ENCODE measurements around the gene SPANXN2. TPM values are rescaled to one million over a fixed set of nuclear protein-coding genes. Genes with fewer than 3 reads are reported as not detected.

The SPANXN2 gene
- total RNA-seq, 1 donor = not detected

DNA sequence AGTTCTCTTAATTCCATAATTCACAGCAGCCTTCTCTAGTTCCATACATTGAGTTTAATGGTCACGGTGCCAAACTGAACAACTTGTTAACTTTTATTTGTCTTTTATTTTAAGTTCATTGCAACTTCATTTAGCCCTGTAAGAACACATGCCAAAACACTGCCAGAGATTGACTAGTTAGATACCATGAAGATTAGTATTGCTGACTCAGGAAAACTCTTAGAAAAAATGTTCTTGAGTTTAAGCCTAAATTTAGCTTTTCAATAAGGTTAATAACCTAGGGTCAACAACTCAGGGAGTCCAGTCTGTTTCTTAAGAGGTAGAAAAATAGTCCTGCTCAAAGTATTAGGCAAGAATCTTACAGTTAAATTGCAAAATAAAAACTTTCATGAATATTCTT, 25.7 kb downstream of the SPANXN2 start:
- H3K4me2 ChIP-seq (ENCODE audit: insufficient read depth, low read length) = no peak overlapping the region
- TF ChIP-seq, protein P1, sequence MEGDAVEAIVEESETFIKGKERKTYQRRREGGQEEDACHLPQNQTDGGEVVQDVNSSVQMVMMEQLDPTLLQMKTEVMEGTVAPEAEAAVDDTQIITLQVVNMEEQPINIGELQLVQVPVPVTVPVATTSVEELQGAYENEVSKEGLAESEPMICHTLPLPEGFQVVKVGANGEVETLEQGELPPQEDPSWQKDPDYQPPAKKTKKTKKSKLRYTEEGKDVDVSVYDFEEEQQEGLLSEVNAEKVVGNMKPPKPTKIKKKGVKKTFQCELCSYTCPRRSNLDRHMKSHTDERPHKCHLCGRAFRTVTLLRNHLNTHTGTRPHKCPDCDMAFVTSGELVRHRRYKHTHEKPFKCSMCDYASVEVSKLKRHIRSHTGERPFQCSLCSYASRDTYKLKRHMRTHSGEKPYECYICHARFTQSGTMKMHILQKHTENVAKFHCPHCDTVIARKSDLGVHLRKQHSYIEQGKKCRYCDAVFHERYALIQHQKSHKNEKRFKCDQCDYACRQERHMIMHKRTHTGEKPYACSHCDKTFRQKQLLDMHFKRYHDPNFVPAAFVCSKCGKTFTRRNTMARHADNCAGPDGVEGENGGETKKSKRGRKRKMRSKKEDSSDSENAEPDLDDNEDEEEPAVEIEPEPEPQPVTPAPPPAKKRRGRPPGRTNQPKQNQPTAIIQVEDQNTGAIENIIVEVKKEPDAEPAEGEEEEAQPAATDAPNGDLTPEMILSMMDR (IDR thresholded peaks at IDR 0.05; ENCODE audit: extremely low read depth, low read depth, low read length) = no peak
- H3K4me3 ChIP-seq (ENCODE audit: insufficient read depth, low read length) = no peak overlapping the region
- no peak overlapping the region for H3K27ac ChIP-seq (ENCODE audit: low read depth, low read length)
- peaks cover 2% of the 10 kb centered on the region for H3K9me3 ChIP-seq (ENCODE audit: low read depth, low read length)
- H3K36me3 ChIP-seq (ENCODE audit: insufficient read depth, low read length) = no peaks in the 10 kb centered on the region
- H3K27me3 ChIP-seq (ENCODE audit: insufficient read depth, low read length) = no peaks in the 10 kb centered on the region
- no peaks in the 10 kb centered on the region for H3K79me2 ChIP-seq (ENCODE audit: insufficient read depth, low read length)
- H2AFZ ChIP-seq (ENCODE audit: low read length) = no peak overlapping the region
- DNase-seq (ENCODE audit: insufficient read length, low spot score, missing footprints) = no peak
- H3K4me1 ChIP-seq (ENCODE audit: insufficient read depth, low read length) = no peaks in the 10 kb centered on the region
- no peaks in the 10 kb centered on the region for H4K20me1 ChIP-seq (ENCODE audit: insufficient read depth, low read length)

DNA sequence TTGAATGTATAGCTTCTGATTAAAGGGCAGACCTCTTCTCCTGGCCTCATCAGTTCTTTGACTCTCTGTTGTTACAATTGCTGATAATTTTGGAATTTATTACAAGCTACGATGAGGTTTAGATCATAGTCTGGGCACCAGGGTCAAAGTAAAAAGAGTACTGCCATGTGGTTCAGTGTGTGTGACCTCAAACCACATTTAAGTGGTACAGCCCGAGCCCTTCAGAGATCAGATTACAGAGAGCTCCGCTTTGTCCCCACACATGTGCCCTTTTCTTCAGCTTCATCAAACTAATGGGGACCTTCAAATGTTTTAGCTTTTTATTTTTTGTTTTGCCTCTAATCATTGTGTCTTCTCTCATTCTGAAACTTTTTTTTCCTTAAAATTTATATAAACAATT, 37.1 kb downstream of the SPANXN2 start:
- no peak overlapping the region for H3K4me2 ChIP-seq (ENCODE audit: insufficient read depth, low read length)
- DNase-seq (ENCODE audit: insufficient read length, low spot score, missing footprints) = no peak
- H3K4me1 ChIP-seq (ENCODE audit: insufficient read depth, low read length) = no peaks in the 10 kb centered on the region

DNA sequence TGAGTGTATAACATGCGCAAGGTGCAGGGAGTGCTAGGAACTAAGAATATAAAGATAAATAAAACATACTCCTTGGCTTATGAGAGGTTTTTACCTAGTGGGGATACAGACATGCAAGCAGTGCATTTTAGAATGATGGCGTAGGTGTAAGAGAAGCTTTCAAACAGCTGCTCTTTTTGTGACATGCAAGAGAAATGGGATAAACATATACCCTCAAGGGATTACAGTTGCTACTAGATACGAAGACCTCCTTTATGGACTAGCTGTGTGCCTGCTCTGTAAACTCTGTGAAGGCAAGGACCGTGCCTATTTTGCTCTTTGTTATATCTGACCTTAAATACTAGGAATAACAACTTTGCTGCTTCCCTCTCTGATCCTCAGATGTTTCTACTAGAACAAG, 45.6 kb downstream of the SPANXN2 start:
- TF ChIP-seq, protein P1 (IDR thresholded peaks at IDR 0.05; ENCODE audit: extremely low read depth, low read depth, low read length) = no peak
- no peaks in the 10 kb centered on the region for H3K36me3 ChIP-seq (ENCODE audit: insufficient read depth, low read length)
- peaks cover 4% of the 10 kb centered on the region for H3K9me3 ChIP-seq (ENCODE audit: low read depth, low read length)
- no peak overlapping the region for H3K4me3 ChIP-seq (ENCODE audit: insufficient read depth, low read length)
- no peak for DNase-seq (ENCODE audit: insufficient read length, low spot score, missing footprints)
- no peaks in the 10 kb centered on the region for H3K79me2 ChIP-seq (ENCODE audit: insufficient read depth, low read length)
- H3K27me3 ChIP-seq (ENCODE audit: insufficient read depth, low read length) = no peaks in the 10 kb centered on the region
- no peaks in the 10 kb centered on the region for H4K20me1 ChIP-seq (ENCODE audit: insufficient read depth, low read length)
- H3K4me1 ChIP-seq (ENCODE audit: insufficient read depth, low read length) = no peaks in the 10 kb centered on the region
- no peak overlapping the region for H3K27ac ChIP-seq (ENCODE audit: low read depth, low read length)
- H2AFZ ChIP-seq (ENCODE audit: low read length) = no peak overlapping the region
- no peak overlapping the region for H3K4me2 ChIP-seq (ENCODE audit: insufficient read depth, low read length)

More for the DNA sequence above, 37.1 kb downstream of the SPANXN2 start:
- Histone ChIP-seq H3K4me3 (ENCODE audit: insufficient read depth, low read length) (no peak overlapping the region), H4K20me1 (ENCODE audit: insufficient read depth, low read length) (no peaks in the 10 kb centered on the region), H3K9me3 (ENCODE audit: low read depth, low read length) (no peaks in the 10 kb centered on the region), H2AFZ (ENCODE audit: low read length) (no peak overlapping the region), H3K79me2 (ENCODE audit: insufficient read depth, low read length) (no peaks in the 10 kb centered on the region), H3K36me3 (ENCODE audit: insufficient read depth, low read length) (no peaks in the 10 kb centered on the region), H3K27me3 (ENCODE audit: insufficient read depth, low read length) (no peaks in the 10 kb centered on the region), H3K27ac (ENCODE audit: low read depth, low read length) (no peak overlapping the region)
- TF ChIP-seq, protein P1 (IDR thresholded peaks at IDR 0.05; ENCODE audit: extremely low read depth, low read depth, low read length) = no peak

DNA sequence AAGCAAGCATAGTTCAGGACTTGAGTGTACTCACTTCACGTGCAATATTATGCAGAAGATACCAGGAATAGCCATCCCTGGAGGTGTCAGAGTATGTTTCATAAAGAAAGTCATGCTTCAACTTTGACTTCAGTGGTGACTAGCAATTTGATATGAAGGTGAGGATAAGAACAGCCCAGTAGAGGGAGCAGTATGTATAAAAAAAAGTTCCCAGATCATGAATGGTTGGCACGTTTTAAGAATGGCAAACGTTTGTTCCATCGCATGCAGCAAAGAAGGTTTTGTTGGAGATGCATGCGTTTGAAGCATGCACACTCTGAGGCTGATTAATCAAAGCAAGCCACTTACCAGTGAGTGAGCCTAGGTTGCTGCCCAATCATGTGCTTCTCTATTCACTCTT, 51.2 kb downstream of the SPANXN2 start:
- Histone ChIP-seq H3K4me2 (ENCODE audit: insufficient read depth, low read length) (no peak overlapping the region), H3K27ac (ENCODE audit: low read depth, low read length) (no peak overlapping the region), H3K4me1 (ENCODE audit: insufficient read depth, low read length) (no peaks in the 10 kb centered on the region), H3K27me3 (ENCODE audit: insufficient read depth, low read length) (no peaks in the 10 kb centered on the region), H3K9me3 (ENCODE audit: low read depth, low read length) (no peaks in the 10 kb centered on the region), H3K4me3 (ENCODE audit: insufficient read depth, low read length) (no peak overlapping the region), H3K79me2 (ENCODE audit: insufficient read depth, low read length) (no peaks in the 10 kb centered on the region), H3K36me3 (ENCODE audit: insufficient read depth, low read length) (no peaks in the 10 kb centered on the region), H2AFZ (ENCODE audit: low read length) (no peak overlapping the region), H4K20me1 (ENCODE audit: insufficient read depth, low read length) (no peaks in the 10 kb centered on the region)
- TF ChIP-seq, protein P1 (IDR thresholded peaks at IDR 0.05; ENCODE audit: extremely low read depth, low read depth, low read length) = peak; percentile 7
- no peak for DNase-seq (ENCODE audit: insufficient read length, low spot score, missing footprints)

Data from osteoblast (primary cell).